ENCODE results near the gene PHACTR4. TPM values are rescaled to one million over a fixed set of nuclear protein-coding genes. Genes with fewer than 3 reads are reported as not detected.

Gene PHACTR4
- total and polyA plus RNA-seq, 10 of the 15 experiments (the other 5 are each of a cell fraction or from before 2014, with no cell fraction given), result 8.9 to 34.2 (median 12.5) TPM

DNA sequence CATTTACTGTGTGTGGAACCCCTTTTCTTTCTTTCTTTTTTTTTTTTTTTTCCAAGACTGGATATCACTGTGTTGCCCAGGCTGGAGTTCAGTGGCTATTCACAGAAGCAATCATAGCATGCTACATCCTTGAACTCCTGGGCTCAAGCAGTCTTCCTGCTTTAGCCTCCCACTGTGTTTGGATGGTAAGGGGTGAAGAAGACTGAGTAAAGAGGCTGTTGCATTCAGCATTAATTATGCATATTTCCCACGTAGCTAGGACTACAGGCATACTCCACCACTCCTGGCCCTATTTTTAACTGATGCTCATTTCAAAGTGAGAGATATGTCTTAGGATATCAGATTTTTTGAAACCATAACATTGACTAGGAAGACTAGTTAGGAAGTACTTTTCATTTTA lies 39.5 kb downstream of the PHACTR4 start (continued):
- TF ChIP-seq, protein P1, sequence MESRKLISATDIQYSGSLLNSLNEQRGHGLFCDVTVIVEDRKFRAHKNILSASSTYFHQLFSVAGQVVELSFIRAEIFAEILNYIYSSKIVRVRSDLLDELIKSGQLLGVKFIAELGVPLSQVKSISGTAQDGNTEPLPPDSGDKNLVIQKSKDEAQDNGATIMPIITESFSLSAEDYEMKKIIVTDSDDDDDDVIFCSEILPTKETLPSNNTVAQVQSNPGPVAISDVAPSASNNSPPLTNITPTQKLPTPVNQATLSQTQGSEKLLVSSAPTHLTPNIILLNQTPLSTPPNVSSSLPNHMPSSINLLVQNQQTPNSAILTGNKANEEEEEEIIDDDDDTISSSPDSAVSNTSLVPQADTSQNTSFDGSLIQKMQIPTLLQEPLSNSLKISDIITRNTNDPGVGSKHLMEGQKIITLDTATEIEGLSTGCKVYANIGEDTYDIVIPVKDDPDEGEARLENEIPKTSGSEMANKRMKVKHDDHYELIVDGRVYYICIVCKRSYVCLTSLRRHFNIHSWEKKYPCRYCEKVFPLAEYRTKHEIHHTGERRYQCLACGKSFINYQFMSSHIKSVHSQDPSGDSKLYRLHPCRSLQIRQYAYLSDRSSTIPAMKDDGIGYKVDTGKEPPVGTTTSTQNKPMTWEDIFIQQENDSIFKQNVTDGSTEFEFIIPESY (IDR thresholded peaks at IDR 0.05), result no peak
- TF ChIP-seq E2F4 (IDR thresholded peaks at IDR 0.05; ENCODE audit: low read depth, low read length), result no peak
- TF ChIP-seq JUND (IDR thresholded peaks at IDR 0.05; ENCODE audit: low read depth, low read length), result no peak
- TF ChIP-seq NRF1 (conservative IDR thresholded peaks at IDR 0.05; ENCODE audit: low read depth, low read length), result no peak
- no peak for TF ChIP-seq KAT2A (conservative IDR thresholded peaks at IDR 0.05; ENCODE audit: control insufficient read depth, low read depth, low read length)
- TF ChIP-seq SUZ12 (IDR thresholded peaks at IDR 0.05; ENCODE audit: unreplicated experiment), result no peak
- no peak for TF ChIP-seq CREM (IDR thresholded peaks at IDR 0.05; ENCODE audit: low read depth)

DNA sequence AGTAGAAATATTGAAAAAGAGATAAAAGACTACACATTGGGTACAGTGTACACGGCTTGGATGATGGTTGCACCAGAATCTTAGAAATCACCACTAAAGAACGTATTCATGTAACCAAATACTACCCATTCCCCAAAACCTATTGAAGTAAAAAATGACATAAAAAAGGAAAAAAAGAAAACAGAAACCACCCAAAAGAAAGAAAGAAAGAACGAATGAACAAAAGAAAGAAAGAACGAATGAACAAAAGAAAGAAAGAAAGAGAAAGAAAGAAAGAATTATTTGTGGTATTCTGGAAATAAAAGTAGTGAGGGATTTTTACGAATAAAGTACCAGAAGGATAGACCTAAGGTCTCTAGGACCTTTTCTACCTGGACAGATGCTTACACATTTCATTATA lies 42.1 kb downstream of the PHACTR4 start:
- Histone ChIP-seq H4K20me1 (ENCODE audit: control insufficient read depth, insufficient read depth) (no peaks in the 10 kb centered on the region), H3K4me3 (no peak overlapping the region), H3K79me2 (ENCODE audit: control insufficient read depth, insufficient read depth, low read length) (no peaks in the 10 kb centered on the region; the same call in 1 of the 2 replicates), H3K27ac (ENCODE audit: control insufficient read depth, insufficient read depth) (no peak overlapping the region), H3K9ac (ENCODE audit: control insufficient read depth, insufficient read depth, low read length) (no peak overlapping the region), H3K27me3 (replicated peaks in 1 of 2; ENCODE audit: control insufficient read depth in 2 of 2, insufficient read depth in 2 of 2, low read length in 1 of 2) (no peaks in the 10 kb centered on the region), H3K9me3 (replicated peaks; ENCODE audit: control insufficient read depth, insufficient read depth, low read length) (no peaks in the 10 kb centered on the region), H3K36me3 (ENCODE audit: control insufficient read depth in 2 of 2, insufficient read depth in 2 of 2, low read length in 1 of 2) (peaks cover 0 to 6% of the 10 kb centered on the region in 2 experiments; a peak in 2 of 4 replicates), H2AFZ (ENCODE audit: control insufficient read depth, low read depth, low read length) (no peak overlapping the region), H3K4me2 (ENCODE audit: control insufficient read depth, insufficient read depth) (no peak overlapping the region), H3K4me1 (ENCODE audit: control insufficient read depth, insufficient read depth, low read length) (no peaks in the 10 kb centered on the region)
- 92% methylated on average over 5 of the region's 5 CpGs for WGBS (ENCODE audit: insufficient coverage, insufficient replicate concordance, low lambda C conversion rate, missing lambda C conversion rate)
- ATAC-seq (no peak), FAIRE-seq (no peak), DNase-seq (ENCODE audit: low read depth, low spot score) (no peak)
- intact Hi-C loops (cut with micrococcal nuclease; ENCODE audit: unreplicated experiment) (no loop called here), in situ Hi-C loops (cut with MboI) (no loop called here)
- ChIA-PET RAD21 (ENCODE audit: unreplicated experiment) (interaction anchor here (0.6 to 2.1 kb wide), 3 partner anchors 9 to 191 kb away, joined by 3 to 8 read pairs (median 3); no protein-coding TSS in a partner anchor), CTCF (interaction anchor here (0.6 to 9.5 kb wide), 9 partner anchors 10 to 465 kb away, joined by 3 to 102 read pairs (median 3); no protein-coding TSS in a partner anchor), POLR2A (interaction anchor here (0.6 to 2.9 kb wide), 2 partner anchors 26 to 464 kb away, joined by 4 to 12 read pairs; no protein-coding TSS in a partner anchor), SMC1A (ENCODE audit: uncharacterized antibody, unreplicated experiment) (interaction anchor here (0.6 to 8.2 kb wide), 11 partner anchors 10 to 192 kb away, joined by 3 to 66 read pairs (median 4); no protein-coding TSS in a partner anchor)
- TSS peak; percentile 30 for BruUV-seq (replicated peaks)
- TF ChIP-seq, protein P2, sequence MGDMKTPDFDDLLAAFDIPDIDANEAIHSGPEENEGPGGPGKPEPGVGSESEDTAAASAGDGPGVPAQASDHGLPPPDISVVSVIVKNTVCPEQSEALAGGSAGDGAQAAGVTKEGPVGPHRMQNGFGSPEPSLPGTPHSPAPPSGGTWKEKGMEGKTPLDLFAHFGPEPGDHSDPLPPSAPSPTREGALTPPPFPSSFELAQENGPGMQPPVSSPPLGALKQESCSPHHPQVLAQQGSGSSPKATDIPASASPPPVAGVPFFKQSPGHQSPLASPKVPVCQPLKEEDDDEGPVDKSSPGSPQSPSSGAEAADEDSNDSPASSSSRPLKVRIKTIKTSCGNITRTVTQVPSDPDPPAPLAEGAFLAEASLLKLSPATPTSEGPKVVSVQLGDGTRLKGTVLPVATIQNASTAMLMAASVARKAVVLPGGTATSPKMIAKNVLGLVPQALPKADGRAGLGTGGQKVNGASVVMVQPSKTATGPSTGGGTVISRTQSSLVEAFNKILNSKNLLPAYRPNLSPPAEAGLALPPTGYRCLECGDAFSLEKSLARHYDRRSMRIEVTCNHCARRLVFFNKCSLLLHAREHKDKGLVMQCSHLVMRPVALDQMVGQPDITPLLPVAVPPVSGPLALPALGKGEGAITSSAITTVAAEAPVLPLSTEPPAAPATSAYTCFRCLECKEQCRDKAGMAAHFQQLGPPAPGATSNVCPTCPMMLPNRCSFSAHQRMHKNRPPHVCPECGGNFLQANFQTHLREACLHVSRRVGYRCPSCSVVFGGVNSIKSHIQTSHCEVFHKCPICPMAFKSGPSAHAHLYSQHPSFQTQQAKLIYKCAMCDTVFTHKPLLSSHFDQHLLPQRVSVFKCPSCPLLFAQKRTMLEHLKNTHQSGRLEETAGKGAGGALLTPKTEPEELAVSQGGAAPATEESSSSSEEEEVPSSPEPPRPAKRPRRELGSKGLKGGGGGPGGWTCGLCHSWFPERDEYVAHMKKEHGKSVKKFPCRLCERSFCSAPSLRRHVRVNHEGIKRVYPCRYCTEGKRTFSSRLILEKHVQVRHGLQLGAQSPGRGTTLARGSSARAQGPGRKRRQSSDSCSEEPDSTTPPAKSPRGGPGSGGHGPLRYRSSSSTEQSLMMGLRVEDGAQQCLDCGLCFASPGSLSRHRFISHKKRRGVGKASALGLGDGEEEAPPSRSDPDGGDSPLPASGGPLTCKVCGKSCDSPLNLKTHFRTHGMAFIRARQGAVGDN (IDR thresholded peaks at IDR 0.05), result no peak
- TF ChIP-seq E2F4 (IDR thresholded peaks at IDR 0.05; ENCODE audit: low read depth, low read length) (no peak), BCL11A (IDR thresholded peaks at IDR 0.05; ENCODE audit: low read depth, low read length) (no peak), SIN3A (IDR thresholded peaks at IDR 0.05; ENCODE audit: low read depth, low read length) (no peak), SMARCA5 (IDR thresholded peaks at IDR 0.05) (no peak), ZBED1 (IDR thresholded peaks at IDR 0.05; ENCODE audit: borderline replicate concordance) (no peak), HCFC1 (IDR thresholded peaks at IDR 0.05; ENCODE audit: low read length) (no peak), MEF2A (IDR thresholded peaks at IDR 0.05; ENCODE audit: insufficient read depth, low read depth, low read length) (no peak), RELA (IDR thresholded peaks at IDR 0.05; ENCODE audit: borderline replicate concordance, partially characterized antibody) (no peak), TAF1 (IDR thresholded peaks at IDR 0.05; ENCODE audit: borderline replicate concordance, low read depth, low read length) (no peak)
